Activated T-helper 17 cell treated with anti-CD3 and anti-CD28 coated beads, Interleukin-2, amount 50 U/mL, for 72 hours (primary cell): ENCODE data around the gene PPP2R2B. TPM values are rescaled to one million over a fixed set of nuclear protein-coding genes. Genes with fewer than 3 reads are reported as not detected.

Experiments used
- ATAC-seq: fragments of 150-1000 bp; cut with Tn5 transposase; replicated peaks from 2 replicates; pipeline ENCODE4 v1.10.0; 2021; ENCODE audit warnings: mild to moderate bottlenecking, moderate library complexity
- H3K27ac Mint-ChIP-seq: one replicate; pipeline ENCODE4 v1.8.0; 2022; ENCODE audit warnings: mixed read lengths
- H3K27me3 Mint-ChIP-seq: one replicate; pipeline ENCODE4 v1.8.0; 2022; ENCODE audit warnings: mixed read lengths
- H3K36me3 Mint-ChIP-seq: one replicate; pipeline ENCODE4 v1.8.0; 2022; ENCODE audit warnings: low read depth, mild to moderate bottlenecking, mixed read lengths
- H3K4me1 Mint-ChIP-seq: one replicate; pipeline ENCODE4 v1.8.0; 2022; ENCODE audit warnings: mixed read lengths
- H3K4me3 Mint-ChIP-seq: one replicate; pipeline ENCODE4 v1.8.0; 2022; ENCODE audit warnings: mild to moderate bottlenecking, mixed read lengths
- H3K9me3 Mint-ChIP-seq: one replicate; pipeline ENCODE4 v1.8.0; 2022; ENCODE audit warnings: mixed read lengths
- total RNA-seq, 2 donors: library from RNA; stranded (reverse); gene quantifications; one replicate each; pipeline ENCODE4 v1.2.3, GENCODE V29; 2022

Gene PPP2R2B
- total RNA-seq, 2 donors from 2014 or later = 1.0 to 2.2 TPM

DNA sequence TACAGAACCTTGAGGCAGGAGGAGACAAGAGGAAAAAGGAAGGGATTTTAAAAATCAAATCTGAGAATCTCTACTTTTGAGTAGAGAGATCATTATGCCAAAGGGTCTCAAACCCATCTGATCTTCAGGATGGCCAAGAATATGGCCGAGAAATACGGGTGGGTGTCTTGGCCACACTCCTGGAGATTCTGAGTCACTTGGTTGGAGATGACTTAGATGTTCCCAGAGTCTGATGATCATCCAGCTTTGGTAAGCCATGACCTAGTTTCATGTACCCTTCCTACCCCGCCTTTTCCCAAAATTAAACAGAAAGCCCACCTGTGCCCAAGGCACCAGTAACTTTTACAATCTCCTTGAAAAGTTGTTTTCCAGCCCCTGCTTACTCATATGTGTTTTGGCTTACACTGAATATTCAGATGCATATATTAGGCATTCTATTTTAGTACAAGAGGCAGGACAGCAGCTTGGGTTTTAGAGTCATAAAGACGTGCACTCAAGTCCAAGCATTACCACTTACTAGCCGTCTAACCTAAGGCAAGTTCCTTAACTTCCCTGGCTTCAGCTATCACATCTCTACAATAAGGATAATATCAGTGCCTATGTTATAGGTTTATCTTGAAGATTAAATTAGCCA, 195.5 kb downstream of the PPP2R2B start:
- H3K4me3 Mint-ChIP-seq = no peak overlapping the region
- no peaks in the 10 kb centered on the region for H3K4me1 Mint-ChIP-seq
- H3K27me3 Mint-ChIP-seq = no peaks in the 10 kb centered on the region
- peak; percentile 63 for ATAC-seq
- H3K36me3 Mint-ChIP-seq = no peaks in the 10 kb centered on the region
- H3K27ac Mint-ChIP-seq = no peak overlapping the region
- no peaks in the 10 kb centered on the region for H3K9me3 Mint-ChIP-seq

- no peaks in the 10 kb centered on the region for H3K27me3 Mint-ChIP-seq
- no peak for ATAC-seq
- no peaks in the 10 kb centered on the region for H3K36me3 Mint-ChIP-seq
- no peak overlapping the region for H3K27ac Mint-ChIP-seq
- H3K9me3 Mint-ChIP-seq = no peaks in the 10 kb centered on the region
- H3K4me1 Mint-ChIP-seq = no peaks in the 10 kb centered on the region
- H3K4me3 Mint-ChIP-seq = no peak overlapping the region
Observed at GRCh38 chr5:146681585-146682105, 196.9 kb downstream of the PPP2R2B start.

DNA sequence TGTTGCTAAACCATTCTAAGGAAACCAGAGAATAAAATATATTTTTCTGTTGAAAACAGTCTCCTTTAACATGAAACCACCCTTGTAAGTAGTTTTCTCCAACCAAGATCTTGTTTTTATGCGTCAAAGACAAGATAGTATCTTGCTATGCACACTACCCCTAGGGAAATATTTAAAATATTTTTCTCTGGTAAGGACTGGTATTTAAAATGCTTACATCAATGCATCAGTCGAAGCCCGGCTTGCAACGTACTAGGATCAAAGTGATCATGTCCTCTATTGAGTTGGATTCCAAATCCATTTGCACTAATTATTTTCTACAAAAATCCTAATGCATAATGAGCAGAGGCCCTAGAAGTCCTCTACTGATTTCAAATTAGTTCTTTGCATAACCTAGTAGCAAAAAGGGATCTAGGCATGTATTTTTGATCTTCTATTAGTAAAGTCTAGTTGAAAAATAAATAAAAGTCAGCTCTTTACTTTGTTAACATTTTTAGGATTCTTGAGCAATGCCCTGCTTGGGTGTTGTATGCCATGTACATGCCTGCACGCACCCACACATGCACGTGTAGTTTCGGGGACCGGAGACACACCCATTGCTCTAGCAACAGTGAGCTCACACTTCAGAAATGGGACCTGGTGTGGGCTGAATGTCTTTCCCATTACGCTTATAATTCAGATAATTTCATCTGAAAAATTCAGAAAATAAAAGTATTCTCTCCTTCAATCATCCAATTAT, 197.5 kb downstream of the PPP2R2B start:
- Mint-ChIP-seq H3K36me3 (no peaks in the 10 kb centered on the region), H3K9me3 (no peaks in the 10 kb centered on the region), H3K4me1 (no peaks in the 10 kb centered on the region), H3K27ac (no peak overlapping the region), H3K4me3 (no peak overlapping the region), H3K27me3 (no peaks in the 10 kb centered on the region)
- ATAC-seq = no peak

- H3K27ac Mint-ChIP-seq = no peak overlapping the region
- no peak for ATAC-seq
- H3K4me3 Mint-ChIP-seq = no peak overlapping the region
- H3K36me3 Mint-ChIP-seq = no peaks in the 10 kb centered on the region
- H3K9me3 Mint-ChIP-seq = no peaks in the 10 kb centered on the region
- H3K4me1 Mint-ChIP-seq = no peaks in the 10 kb centered on the region
- H3K27me3 Mint-ChIP-seq = no peaks in the 10 kb centered on the region
Observed at GRCh38 chr5:146675636-146676035, 202.9 kb downstream of the PPP2R2B start.

- Mint-ChIP-seq H3K4me3 (no peak overlapping the region), H3K27me3 (no peaks in the 10 kb centered on the region), H3K36me3 (no peaks in the 10 kb centered on the region), H3K27ac (no peak overlapping the region), H3K4me1 (no peaks in the 10 kb centered on the region), H3K9me3 (no peaks in the 10 kb centered on the region)
- no peak for ATAC-seq
Observed at GRCh38 chr5:146672866-146673265, 205.7 kb downstream of the PPP2R2B start.

DNA sequence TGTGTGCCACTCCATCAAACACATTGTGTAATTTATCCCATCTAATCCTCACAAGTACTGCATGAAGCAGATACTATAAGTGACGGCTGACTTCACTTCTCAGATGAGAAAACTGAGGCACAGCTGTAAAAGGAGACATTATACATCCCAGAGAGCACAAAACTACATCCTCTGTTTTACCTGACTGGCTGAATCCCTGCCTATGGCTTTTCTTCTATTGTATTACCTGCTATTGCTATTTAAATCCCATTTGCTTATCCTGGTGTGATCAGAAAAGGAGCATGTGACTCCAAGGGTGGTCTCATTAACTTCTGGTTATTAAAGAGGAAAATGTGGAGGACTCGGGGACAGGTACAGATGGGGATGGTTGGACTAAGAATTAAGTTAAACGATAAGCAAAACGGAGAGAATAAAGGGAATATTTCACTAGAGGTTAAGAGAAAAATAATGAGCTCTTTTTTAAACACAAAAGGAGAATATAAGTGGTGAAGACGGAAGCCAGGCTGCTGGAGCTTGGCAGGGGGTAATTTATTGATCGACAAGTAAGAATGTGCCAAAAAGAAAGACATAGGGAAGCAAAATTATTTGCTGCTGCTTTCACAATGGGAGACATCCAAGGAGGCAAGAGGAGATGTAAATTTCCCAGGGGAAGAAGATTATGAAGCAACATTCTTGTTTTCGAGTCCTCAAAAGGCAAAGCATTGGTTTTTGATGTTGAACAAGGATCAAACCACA, 206.8 kb downstream of the PPP2R2B start:
- Mint-ChIP-seq H3K9me3 (no peaks in the 10 kb centered on the region), H3K27me3 (no peaks in the 10 kb centered on the region), H3K36me3 (no peaks in the 10 kb centered on the region), H3K4me1 (no peaks in the 10 kb centered on the region), H3K27ac (no peak overlapping the region), H3K4me3 (no peak overlapping the region)
- no peak for ATAC-seq

- no peaks in the 10 kb centered on the region for H3K4me1 Mint-ChIP-seq
- ATAC-seq = no peak
- no peaks in the 10 kb centered on the region for H3K9me3 Mint-ChIP-seq
- no peaks in the 10 kb centered on the region for H3K27me3 Mint-ChIP-seq
- no peak overlapping the region for H3K4me3 Mint-ChIP-seq
- H3K27ac Mint-ChIP-seq = no peak overlapping the region
- no peaks in the 10 kb centered on the region for H3K36me3 Mint-ChIP-seq
Observed at GRCh38 chr5:146669656-146670055, 208.9 kb downstream of the PPP2R2B start.

- Mint-ChIP-seq H3K27ac (no peak overlapping the region), H3K4me3 (no peak overlapping the region), H3K36me3 (no peaks in the 10 kb centered on the region), H3K27me3 (no peaks in the 10 kb centered on the region), H3K9me3 (no peaks in the 10 kb centered on the region), H3K4me1 (no peaks in the 10 kb centered on the region)
- peak; percentile 80 for ATAC-seq
Observed at GRCh38 chr5:146667633-146668272, 210.8 kb downstream of the PPP2R2B start.

GRCh38 chr5:146662229-146662628, 216.3 kb downstream of the PPP2R2B start:
- H3K27me3 Mint-ChIP-seq = no peaks in the 10 kb centered on the region
- no peak overlapping the region for H3K4me3 Mint-ChIP-seq
- no peaks in the 10 kb centered on the region for H3K9me3 Mint-ChIP-seq
- H3K36me3 Mint-ChIP-seq = no peaks in the 10 kb centered on the region
- no peak for ATAC-seq
- no peaks in the 10 kb centered on the region for H3K4me1 Mint-ChIP-seq
- H3K27ac Mint-ChIP-seq = no peak overlapping the region

DNA sequence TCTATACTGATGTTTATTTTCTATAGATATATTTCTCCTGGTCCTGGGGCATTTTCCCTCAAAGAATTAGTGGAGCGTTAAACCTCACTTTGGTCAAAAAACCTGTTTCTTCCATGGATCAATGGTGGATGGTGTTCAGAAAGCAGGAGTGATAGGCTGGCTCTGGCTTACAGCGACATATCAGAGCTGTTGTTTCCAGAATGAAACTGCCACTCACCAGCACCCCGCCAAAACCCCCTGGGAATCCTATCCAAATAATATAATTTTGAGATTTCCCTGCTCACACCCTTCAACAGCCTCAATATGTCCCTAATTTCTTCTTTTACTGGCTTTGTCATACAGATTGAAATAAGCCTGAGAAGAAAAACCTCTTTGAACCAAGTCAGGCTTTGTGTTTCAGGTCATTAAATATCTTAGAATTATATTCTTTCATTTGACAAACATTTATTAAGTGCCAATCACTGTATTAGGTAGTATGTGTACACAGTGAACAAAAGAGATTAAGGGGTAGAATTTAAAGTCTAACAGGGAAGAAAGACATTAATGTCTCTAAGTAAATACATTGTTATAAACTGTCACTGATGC, 218.1 kb downstream of the PPP2R2B start:
- Mint-ChIP-seq H3K4me3 (no peak overlapping the region), H3K27me3 (no peaks in the 10 kb centered on the region), H3K36me3 (no peaks in the 10 kb centered on the region), H3K4me1 (no peaks in the 10 kb centered on the region), H3K9me3 (no peaks in the 10 kb centered on the region), H3K27ac (no peak overlapping the region)
- ATAC-seq = no peak

- no peaks in the 10 kb centered on the region for H3K4me1 Mint-ChIP-seq
Observed at GRCh38 chr5:146659961-146660360, 218.6 kb downstream of the PPP2R2B start.

DNA sequence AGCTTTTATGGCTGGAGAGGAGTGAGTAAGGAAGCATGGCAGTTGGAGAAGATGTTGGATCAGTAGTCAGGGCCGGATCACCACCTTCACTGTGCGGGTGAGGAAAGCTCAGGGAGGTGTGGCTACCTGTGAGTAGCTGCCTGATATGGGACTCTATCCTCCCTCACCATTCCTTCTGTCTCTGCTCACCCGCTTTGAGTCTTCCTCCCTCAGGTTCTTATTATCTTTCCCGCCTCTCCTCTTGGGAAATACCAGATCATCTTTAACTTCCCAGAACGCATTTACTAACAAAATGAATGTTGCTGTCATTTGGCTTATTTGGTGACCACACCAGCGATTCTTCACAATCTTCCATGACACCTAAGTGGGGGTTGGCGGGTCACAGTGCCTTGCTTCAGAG, 221.9 kb downstream of the PPP2R2B start:
- H3K27me3 Mint-ChIP-seq = no peaks in the 10 kb centered on the region
- no peak overlapping the region for H3K4me3 Mint-ChIP-seq
- no peak for ATAC-seq
- H3K9me3 Mint-ChIP-seq = no peaks in the 10 kb centered on the region
- H3K27ac Mint-ChIP-seq = no peak overlapping the region
- H3K36me3 Mint-ChIP-seq = no peaks in the 10 kb centered on the region
- H3K4me1 Mint-ChIP-seq = no peaks in the 10 kb centered on the region

More at GRCh38 chr5:146659961-146660360, 218.6 kb downstream of the PPP2R2B start:
- no peaks in the 10 kb centered on the region for H3K36me3 Mint-ChIP-seq
- H3K27me3 Mint-ChIP-seq = no peaks in the 10 kb centered on the region
- H3K4me3 Mint-ChIP-seq = no peak overlapping the region
- ATAC-seq = no peak
- H3K27ac Mint-ChIP-seq = no peak overlapping the region
- no peaks in the 10 kb centered on the region for H3K9me3 Mint-ChIP-seq

GRCh38 chr5:146653560-146653959, 225.0 kb downstream of the PPP2R2B start:
- Mint-ChIP-seq H3K4me3 (no peak overlapping the region), H3K27me3 (no peaks in the 10 kb centered on the region), H3K36me3 (peaks cover 5% of the 10 kb centered on the region), H3K27ac (no peak overlapping the region), H3K4me1 (no peaks in the 10 kb centered on the region), H3K9me3 (no peaks in the 10 kb centered on the region)
- ATAC-seq = no peak

- Mint-ChIP-seq H3K27ac (no peak overlapping the region), H3K4me1 (no peaks in the 10 kb centered on the region), H3K27me3 (no peaks in the 10 kb centered on the region), H3K36me3 (peaks cover 5% of the 10 kb centered on the region), H3K9me3 (no peaks in the 10 kb centered on the region), H3K4me3 (no peak overlapping the region)
- no peak for ATAC-seq
Observed at GRCh38 chr5:146652547-146652946, 226.0 kb downstream of the PPP2R2B start.
